RWPE1 (cell line): Measurements from ENCODE around the gene ITGB4.

Experiments used
- CTCF ChIA-PET: fragments of 350-600 bp; sonication (Branson Sonifier 250); formaldehyde crosslinking; extraction: SDS; loops from one replicate; lab custom pipeline; 2021; lab: Yijun Ruan, JAX
- POLR2A ChIA-PET: fragments of 400-600 bp; formaldehyde crosslinking; extraction: SDS; loops from one replicate; lab custom pipeline; 2020; ENCODE audit warnings: antibody characterized with exemption; ENCODE audit not compliant: low non-redundant PET; lab: Yijun Ruan, JAX
- DNase-seq: peaks from one replicate; pipeline ENCODE4 v3.0.0; 2012; ENCODE audit warnings: low spot score
- H3K27ac ChIP-seq: fragments of 450-650 bp; 2 replicates; pipeline ENCODE4 v1.5.1; 2017
- TF ChIP-seq, protein P1 (sequence below): fragments of 450-650 bp; conservative IDR thresholded peaks from 2 replicates; pipeline ENCODE4 v1.5.1; 2017; ENCODE audit warnings: low read depth, mild to moderate bottlenecking

ITGB4 gene

DNA sequence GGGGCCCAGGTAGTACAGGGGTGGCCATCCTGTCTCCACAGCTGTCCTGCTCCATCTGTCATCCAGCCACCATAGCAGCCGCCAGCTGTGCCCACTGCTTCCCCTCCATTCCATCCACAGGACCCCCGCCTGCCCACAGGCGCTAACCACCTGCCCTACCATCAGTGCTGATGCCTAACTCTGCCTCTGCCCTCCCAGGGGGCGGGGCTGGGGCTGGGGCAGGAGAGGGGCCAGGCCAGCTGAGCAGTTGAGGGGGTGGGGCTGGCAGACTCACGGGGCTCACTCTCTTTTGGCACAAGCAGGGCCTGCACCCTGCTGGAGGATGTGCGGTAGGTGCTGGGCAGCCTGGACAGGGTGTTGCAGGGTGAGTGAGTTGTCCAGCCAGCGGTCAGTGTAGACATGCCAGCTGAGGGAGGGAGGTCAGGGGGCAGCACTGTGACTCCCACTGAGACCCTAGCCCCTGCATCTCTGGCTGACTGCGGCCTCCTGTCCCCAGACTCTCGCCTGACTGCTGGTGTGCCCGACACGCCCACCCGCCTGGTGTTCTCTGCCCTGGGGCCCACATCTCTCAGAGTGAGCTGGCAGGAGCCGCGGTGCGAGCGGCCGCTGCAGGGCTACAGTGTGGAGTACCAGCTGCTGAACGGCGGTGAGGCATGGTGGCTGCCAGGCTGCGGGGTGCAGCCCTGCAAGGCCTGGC is 34.1 kb downstream of the ITGB4 start:
- no peak for DNase-seq
- ChIA-PET CTCF (interaction anchor here (0.7 kb wide), 1 partner anchor 61 kb away, joined by 4 read pairs; no protein-coding TSS in a partner anchor), POLR2A (no interaction called here)
- TF ChIP-seq, protein P1, sequence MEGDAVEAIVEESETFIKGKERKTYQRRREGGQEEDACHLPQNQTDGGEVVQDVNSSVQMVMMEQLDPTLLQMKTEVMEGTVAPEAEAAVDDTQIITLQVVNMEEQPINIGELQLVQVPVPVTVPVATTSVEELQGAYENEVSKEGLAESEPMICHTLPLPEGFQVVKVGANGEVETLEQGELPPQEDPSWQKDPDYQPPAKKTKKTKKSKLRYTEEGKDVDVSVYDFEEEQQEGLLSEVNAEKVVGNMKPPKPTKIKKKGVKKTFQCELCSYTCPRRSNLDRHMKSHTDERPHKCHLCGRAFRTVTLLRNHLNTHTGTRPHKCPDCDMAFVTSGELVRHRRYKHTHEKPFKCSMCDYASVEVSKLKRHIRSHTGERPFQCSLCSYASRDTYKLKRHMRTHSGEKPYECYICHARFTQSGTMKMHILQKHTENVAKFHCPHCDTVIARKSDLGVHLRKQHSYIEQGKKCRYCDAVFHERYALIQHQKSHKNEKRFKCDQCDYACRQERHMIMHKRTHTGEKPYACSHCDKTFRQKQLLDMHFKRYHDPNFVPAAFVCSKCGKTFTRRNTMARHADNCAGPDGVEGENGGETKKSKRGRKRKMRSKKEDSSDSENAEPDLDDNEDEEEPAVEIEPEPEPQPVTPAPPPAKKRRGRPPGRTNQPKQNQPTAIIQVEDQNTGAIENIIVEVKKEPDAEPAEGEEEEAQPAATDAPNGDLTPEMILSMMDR, result no peak
- peak overlapping the region; percentile 98 for H3K27ac ChIP-seq

DNA sequence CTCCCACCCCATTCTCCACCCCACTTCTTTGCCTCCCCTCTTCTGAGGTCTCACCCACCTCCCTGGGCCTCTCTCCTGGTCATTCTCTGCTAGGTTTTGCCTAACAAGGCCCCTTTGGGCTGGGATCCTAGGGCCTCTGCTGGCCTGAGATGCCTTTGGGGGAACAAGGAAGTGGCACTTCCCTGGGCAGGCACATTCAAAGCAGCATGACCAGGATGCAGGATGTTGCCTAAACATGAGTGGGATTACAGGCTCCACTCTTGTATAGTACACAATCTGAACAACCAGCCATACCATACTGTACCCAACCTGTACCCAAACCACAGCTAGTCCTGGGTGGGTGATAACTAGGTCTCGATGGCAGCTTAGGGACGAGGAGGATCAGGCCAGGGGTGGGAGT is 34.7 kb downstream of the ITGB4 start:
- CTCF ChIA-PET, result interaction anchor here (0.7 kb wide), 2 partner anchors 62 to 76 kb away, joined by 4 read pairs; no protein-coding TSS in a partner anchor
- DNase-seq, result no peak
- TF ChIP-seq, protein P1, result no peak
- POLR2A ChIA-PET, result no interaction called here
- peak overlapping the region; percentile 98 for H3K27ac ChIP-seq

DNA sequence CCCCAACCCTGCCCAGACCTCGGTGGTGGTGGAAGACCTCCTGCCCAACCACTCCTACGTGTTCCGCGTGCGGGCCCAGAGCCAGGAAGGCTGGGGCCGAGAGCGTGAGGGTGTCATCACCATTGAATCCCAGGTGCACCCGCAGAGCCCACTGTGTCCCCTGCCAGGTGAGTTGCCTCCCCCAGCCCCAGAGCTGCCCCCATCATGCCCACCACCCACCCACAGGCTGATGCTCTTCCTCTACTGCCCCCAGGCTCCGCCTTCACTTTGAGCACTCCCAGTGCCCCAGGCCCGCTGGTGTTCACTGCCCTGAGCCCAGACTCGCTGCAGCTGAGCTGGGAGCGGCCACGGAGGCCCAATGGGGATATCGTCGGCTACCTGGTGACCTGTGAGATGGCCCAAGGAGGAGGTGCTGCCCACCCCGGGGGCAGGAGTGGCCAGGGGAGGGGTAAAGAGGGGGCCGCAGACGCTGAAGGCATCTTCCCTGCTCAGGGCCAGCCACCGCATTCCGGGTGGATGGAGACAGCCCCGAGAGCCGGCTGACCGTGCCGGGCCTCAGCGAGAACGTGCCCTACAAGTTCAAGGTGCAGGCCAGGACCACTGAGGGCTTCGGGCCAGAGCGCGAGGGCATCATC is 35.3 kb downstream of the ITGB4 start:
- ChIA-PET POLR2A (no interaction called here), CTCF (interaction anchor here (0.6 to 0.7 kb wide), 2 partner anchors 58 to 77 kb away, joined by 4 read pairs; no protein-coding TSS in a partner anchor)
- DNase-seq, result no peak
- TF ChIP-seq, protein P1, result no peak
- peak overlapping the region; percentile 98 for H3K27ac ChIP-seq

DNA sequence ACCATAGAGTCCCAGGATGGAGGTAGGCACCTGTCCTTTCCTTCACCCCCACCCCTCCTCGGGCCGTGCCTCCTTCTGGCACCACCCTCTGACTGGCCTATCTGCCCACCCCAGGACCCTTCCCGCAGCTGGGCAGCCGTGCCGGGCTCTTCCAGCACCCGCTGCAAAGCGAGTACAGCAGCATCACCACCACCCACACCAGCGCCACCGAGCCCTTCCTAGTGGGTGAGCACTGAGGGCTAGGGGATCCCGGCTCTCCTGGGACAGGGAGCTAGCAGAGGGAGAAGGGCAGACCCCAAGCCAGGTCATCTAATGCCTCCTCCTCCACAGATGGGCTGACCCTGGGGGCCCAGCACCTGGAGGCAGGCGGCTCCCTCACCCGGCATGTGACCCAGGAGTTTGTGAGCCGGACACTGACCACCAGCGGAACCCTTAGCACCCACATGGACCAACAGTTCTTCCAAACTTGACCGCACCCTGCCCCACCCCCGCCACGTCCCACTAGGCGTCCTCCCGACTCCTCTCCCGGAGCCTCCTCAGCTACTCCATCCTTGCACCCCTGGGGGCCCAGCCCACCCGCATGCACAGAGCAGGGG is 35.9 kb downstream of the ITGB4 start:
- DNase-seq, result no peak
- TF ChIP-seq, protein P1, result no peak
- ChIA-PET CTCF (interaction anchor here (0.6 kb wide), 2 partner anchors 58 to 240 kb away, joined by 4 to 6 read pairs; no protein-coding TSS in a partner anchor), POLR2A (no interaction called here)
- peak overlapping the region; percentile 98 for H3K27ac ChIP-seq

DNA sequence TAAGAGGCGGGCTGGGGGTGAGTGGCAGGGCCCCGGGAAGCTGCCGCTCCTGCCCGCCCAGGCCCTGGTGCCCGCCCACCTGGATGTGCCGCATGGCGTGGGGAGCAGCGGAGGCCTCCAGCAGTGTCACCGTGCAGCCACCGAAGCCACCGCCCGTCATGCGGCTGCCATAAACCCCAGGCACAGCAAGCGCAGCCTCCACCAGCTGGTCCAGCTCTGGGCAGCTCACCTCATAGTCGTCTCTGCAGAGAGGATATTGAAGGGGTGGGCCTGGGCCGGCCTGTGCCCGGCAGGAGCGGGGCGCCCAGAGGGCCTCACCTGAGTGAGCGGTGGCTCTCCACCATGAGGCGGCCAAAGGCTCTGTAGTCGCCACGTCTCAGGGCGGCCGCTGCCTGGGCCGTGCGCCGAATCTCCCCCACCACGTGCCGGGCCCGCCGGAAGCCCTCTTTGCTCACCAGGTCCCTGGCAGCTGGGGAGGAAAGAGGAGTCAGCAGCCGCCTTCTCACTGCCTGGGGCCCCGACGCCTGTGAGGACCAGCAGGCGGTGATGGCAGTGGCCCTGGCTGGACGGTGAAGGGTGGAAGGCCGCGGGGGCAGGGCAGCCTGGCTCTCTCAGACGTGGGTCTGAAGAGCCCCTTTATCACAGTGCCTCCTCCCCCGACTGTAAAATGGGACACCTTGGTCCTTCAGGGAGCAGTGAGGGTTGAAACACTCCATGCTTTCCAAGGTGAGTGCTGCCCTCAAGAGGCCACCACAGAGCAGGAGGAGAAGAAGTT is 37.1 kb downstream of the ITGB4 start:
- ChIA-PET POLR2A (no interaction called here), CTCF (interaction anchor here (0.7 kb wide), 1 partner anchor 116 kb away, joined by 3 read pairs; no protein-coding TSS in a partner anchor)
- TF ChIP-seq, protein P1, result peak; percentile 29
- DNase-seq, result no peak
- H3K27ac ChIP-seq, result peak overlapping the region; percentile 98
